NCI-H1048 (cell line): Measurements from ENCODE around the gene AGAP5.

Experiments
- DNase-seq: peaks from one replicate; lab custom pipeline; 2025; lab: John Stamatoyannopoulos, UW

AGAP5 gene

DNA sequence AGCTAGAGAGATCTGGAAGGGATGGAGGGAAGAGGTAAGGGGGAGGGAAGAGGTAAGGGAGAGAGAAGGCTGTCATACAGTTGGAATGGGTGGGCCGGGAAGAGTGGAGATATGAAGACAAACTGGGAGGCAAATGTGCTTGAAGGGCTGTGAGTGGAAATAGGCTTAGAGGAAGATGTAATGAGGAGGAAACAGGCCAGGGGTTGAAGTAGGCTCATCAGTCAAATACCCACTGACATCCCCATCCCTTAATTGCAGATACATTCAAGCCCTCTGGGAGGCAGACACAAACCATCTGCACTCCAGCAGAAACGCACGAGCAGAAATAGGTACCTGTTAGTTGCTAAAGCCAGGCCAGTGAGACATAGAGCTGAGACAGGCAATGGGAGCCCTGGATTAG, 44.2 kb downstream of the AGAP5 start:
- no peak for DNase-seq

GRCh38 chr10:73653195-73653594, 44.7 kb downstream of the AGAP5 start:
- DNase-seq: no peak

GRCh38 chr10:73650537-73651331, 47.2 kb downstream of the AGAP5 start:
- no peak for DNase-seq

GRCh38 chr10:73649876-73650536, 47.9 kb downstream of the AGAP5 start:
- DNase-seq: no peak

- no peak for DNase-seq
These were observed 48.7 kb downstream of the AGAP5 start for GRCh38 chr10:73648975-73649829.

- DNase-seq: no peak
These were observed 49.8 kb downstream of the AGAP5 start for GRCh38 chr10:73647875-73648651.

GRCh38 chr10:73647211-73647874, 50.6 kb downstream of the AGAP5 start:
- DNase-seq: no peak

DNA sequence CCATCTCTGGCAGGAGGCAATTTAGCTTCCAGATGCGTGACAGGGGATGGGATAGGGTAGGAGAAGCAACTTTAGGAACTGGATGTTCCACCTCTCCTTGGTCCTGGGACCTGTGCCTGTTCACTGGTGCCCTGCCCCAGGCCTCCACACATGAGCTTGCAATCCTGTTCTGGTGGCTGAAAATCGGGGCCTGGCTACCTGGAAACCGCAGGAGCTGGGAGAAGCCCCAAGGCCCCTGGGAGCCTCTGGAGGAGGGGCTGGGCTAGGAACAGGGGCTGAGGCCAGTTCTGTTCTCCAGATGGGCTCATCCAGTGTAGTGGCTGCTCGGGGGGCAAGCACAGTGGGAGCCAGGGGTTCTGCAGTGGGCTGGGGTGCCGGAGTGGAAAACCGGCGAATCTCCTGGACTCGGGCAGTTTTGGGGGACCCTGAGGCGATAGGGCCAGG, 51.3 kb downstream of the AGAP5 start:
- no peak for DNase-seq

DNA sequence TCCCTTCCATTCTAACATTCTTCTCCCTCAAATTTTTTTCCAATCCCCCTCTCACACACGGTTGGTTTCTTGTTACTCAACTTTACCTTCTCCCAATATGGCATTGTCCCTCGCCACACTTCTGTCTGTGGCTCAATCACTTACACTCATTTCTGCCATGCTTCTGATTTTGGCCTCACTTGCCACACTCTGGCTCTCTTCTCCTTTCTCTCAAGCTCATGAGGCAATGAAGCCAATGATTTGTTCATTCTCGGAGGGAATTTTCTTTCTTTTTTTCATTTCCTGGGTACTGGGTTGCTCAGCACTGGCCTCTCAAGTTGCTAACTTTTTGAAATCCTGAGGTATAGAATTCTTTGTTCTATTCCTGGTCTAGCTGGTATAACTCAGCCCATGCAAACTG, 52.7 kb downstream of the AGAP5 start:
- DNase-seq: no peak

GRCh38 chr10:73644767-73645166, 53.1 kb downstream of the AGAP5 start:
- DNase-seq: no peak

- no peak for DNase-seq
These were observed 53.7 kb downstream of the AGAP5 start for GRCh38 chr10:73644015-73644743.

DNA sequence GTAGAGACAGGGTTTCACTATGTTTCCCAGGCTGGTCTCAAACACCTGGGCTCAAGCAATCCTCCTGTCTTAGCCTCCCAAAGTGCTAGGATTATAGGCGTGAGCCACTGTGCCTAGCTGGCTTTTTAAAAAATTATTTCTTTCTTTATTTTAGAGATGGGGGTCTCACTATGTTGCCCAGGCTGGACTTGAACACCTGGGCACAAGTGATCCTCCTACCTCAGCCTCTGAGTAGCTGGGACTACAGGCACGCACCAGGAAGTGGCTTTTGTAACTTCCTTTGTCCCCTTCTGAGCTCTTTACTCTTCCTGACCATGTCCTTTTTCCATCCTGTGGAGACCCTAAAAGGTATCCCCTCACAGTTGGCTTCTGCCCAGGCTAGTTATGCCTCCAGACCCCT, 54.5 kb downstream of the AGAP5 start:
- no peak for DNase-seq

GRCh38 chr10:73641328-73642060, 56.4 kb downstream of the AGAP5 start, which contains the start of gene MYOZ1:
TSS of gene MYOZ1 (minus strand) at chr10:73641474. CDS start at chr10:73640017, 1,457 bp downstream.
- no peak for DNase-seq

- DNase-seq: no peak
These were observed 58.6 kb downstream of the AGAP5 start for GRCh38 chr10:73639286-73639685.

DNA sequence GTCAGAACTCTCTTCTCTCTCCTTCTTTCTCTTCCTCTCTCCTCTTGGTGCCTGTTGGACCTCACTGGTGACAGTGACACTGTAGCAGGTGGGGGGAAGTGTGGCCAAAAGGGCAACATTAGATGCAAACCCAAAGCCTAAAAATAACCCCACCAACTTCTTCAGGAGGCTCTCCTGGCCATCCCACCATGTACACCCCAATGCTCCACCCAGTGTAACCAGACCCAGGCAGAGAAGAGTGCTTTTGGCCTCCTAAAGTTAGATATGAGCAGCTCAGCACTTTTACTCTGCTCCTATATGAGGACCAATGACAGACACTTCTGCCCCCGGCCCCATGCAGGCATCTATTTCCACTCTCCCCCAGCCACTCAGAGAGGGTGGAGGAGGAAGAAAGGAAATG, 62.1 kb downstream of the AGAP5 start:
- DNase-seq: no peak

DNA sequence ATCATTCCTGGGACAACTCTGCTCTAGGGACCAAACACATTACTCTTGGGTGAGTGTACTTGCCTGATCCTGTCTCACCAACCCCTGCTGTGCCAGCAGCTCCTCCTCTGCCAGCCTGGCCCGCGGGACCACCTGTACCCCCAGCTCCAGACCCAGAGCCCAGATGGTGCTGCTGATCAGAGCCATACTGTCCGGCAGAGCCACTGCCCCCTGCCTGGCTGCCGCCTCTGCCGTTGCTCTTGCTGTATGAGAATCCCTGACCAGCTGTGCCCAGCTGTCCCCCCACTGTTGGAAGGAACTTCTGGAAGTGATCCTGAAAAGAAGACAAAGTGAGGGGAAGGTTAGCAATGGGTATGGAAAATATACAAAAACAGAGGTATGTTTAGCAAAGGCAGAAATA, 63.5 kb downstream of the AGAP5 start:
- DNase-seq: no peak

- no peak for DNase-seq
These were observed 68.7 kb downstream of the AGAP5 start for GRCh38 chr10:73629165-73629564.

DNA sequence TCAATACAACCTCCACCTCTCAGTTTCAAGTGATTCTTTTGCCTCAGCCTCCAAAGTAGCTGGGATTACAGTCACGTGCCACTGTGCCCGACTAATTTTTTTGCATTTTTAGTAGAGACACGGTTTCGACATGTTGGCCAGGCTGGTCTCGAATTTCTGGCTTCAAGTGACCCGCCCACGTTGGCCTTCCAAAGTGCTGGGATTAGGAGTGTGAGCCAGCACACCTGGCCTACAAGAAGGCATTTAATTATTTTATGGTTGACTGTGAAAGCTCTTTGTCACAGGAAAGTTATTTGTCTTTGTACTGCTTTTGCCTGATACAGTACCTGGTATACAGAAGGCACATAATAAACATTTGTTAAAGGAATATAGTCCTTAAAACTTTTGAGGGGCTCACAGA, 69.5 kb downstream of the AGAP5 start:
- no peak for DNase-seq

- DNase-seq: no peak
These were observed 70.6 kb downstream of the AGAP5 start for GRCh38 chr10:73627300-73627699.
